MM.1S (cell line): ENCODE results near the gene RASGRF2.
"Not testable (repeated sequence)": the region's sequence is repeated elsewhere in the genome, so short reads cannot be mapped to it uniquely, and the experiment has no call there.

ENCODE experiments used
- DNase-seq: peaks from one replicate; pipeline ENCODE4 v3.0.0-alpha.2; 2015
- H2AFZ ChIP-seq: fragments of 300-600 bp; sonication (generic); 2 replicates; pipeline ENCODE4 v1.6.0; 2016; ENCODE audit warnings: antibody characterized with exemption, low read length
- H3F3A ChIP-seq: fragments of 300-600 bp; sonication (generic); 2 replicates; pipeline ENCODE4 v1.6.1; 2016; ENCODE audit warnings: mild to moderate bottlenecking, antibody characterized with exemption, low read length, moderate library complexity, mixed read lengths; ENCODE audit not compliant: insufficient read depth
- H3K27ac ChIP-seq: fragments of 300-600 bp; sonication (generic); 2 replicates; pipeline ENCODE4 v1.5.1; 2016; ENCODE audit warnings: mild to moderate bottlenecking, low read length
- H3K27me3 ChIP-seq: fragments of 300-600 bp; sonication (generic); replicated peaks from 2 replicates; pipeline ENCODE4 v1.6.0; 2016; ENCODE audit warnings: low read length; ENCODE audit not compliant: insufficient read depth
- H3K36me3 ChIP-seq: fragments of 300-600 bp; sonication (generic); replicated peaks from 2 replicates; pipeline ENCODE4 v1.6.1; 2016; ENCODE audit warnings: mild to moderate bottlenecking, low read length, mixed read lengths; ENCODE audit not compliant: insufficient read depth
- H3K4me1 ChIP-seq: fragments of 300-600 bp; sonication (generic); 2 replicates; pipeline ENCODE4 v1.6.1; 2016; ENCODE audit warnings: low read length, mixed read lengths
- H3K4me2 ChIP-seq: fragments of 300-600 bp; sonication (generic); 2 replicates; pipeline ENCODE4 v1.6.0; 2016; ENCODE audit warnings: low read depth, low read length
- H3K4me3 ChIP-seq: fragments of 300-600 bp; sonication (generic); 2 replicates; pipeline ENCODE4 v1.5.1; 2016; ENCODE audit warnings: low read length, mixed read lengths
- H3K79me2 ChIP-seq: fragments of 300-600 bp; sonication (generic); 2 replicates; pipeline ENCODE4 v1.6.1; 2016; ENCODE audit warnings: mixed run types, low read length, mixed read lengths
- H3K9ac ChIP-seq: fragments of 300-600 bp; sonication (generic); 2 replicates; pipeline ENCODE4 v1.6.1; 2016; ENCODE audit warnings: low read length, mixed read lengths
- H3K9me2 ChIP-seq: fragments of 300-600 bp; sonication (generic); replicated peaks from 2 replicates; pipeline ENCODE4 v1.6.1; 2016; ENCODE audit warnings: mild to moderate bottlenecking, low read length, mixed read lengths; ENCODE audit not compliant: insufficient read depth
- H3K9me3 ChIP-seq: fragments of 300-600 bp; sonication (generic); replicated peaks from 2 replicates; pipeline ENCODE4 v1.6.1; 2016; ENCODE audit warnings: mild to moderate bottlenecking, low read length, mixed read lengths; ENCODE audit not compliant: insufficient read depth
- H4K20me1 ChIP-seq: fragments of 300-600 bp; sonication (generic); 2 replicates; pipeline ENCODE4 v1.6.1; 2016; ENCODE audit warnings: mild to moderate bottlenecking, low read length, moderate library complexity, mixed read lengths; ENCODE audit not compliant: insufficient read depth
- CTCF ChIP-seq: fragments of 300-600 bp; sonication (generic); IDR thresholded peaks from 2 replicates; pipeline ENCODE4 v1.5.1; 2016; ENCODE audit warnings: antibody characterized with exemption, low read length, mixed read lengths
- EZH2 ChIP-seq: fragments of 300-600 bp; sonication (generic); optimal IDR thresholded peaks from 2 replicates; pipeline ENCODE3; 2017; ENCODE audit warnings: low read depth, mild to moderate bottlenecking, antibody characterized with exemption, low read length, mixed read lengths
- EZH2phosphoT487 ChIP-seq: fragments of 300-600 bp; sonication (generic); IDR thresholded peaks from 2 replicates; pipeline ENCODE4 v1.6.1; 2018; ENCODE audit warnings: antibody characterized with exemption, low read length

RASGRF2 gene

DNA sequence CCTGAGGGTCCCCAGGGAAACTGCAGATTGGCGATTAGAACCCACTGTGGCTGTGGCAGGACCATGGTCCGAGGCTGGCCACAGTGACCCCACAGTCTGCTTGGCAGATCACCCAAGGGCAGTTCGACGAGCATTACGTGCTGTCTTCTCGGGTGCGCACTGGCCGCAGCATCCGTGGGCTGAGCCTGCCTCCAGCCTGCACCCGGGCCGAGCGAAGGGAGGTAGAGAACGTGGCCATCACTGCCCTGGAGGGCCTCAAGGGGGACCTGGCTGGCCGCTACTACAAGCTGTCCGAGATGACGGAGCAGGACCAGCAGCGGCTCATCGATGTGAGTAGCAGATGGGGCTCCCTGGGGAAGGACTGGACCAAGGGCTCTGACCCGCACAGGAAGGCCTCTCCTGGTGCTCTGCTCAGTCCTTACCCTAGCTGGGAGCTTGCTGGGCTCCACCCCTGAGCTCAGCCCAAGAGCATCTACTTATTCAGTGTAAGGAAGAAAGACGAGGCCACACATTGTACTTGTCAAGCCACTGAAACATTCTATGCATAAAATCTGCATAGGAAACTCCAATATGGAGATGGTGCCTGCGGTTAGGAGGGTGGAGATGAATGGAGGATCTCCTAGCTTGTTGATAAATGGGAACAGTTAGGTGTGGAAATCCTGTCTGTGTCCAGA is 294.9 kb downstream of the RASGRF2 start:
- H3K9me2 ChIP-seq: no peaks in the 10 kb centered on the region
- no peak overlapping the region for H3K4me3 ChIP-seq
- no peaks in the 10 kb centered on the region for H3K4me1 ChIP-seq
- H2AFZ ChIP-seq: no peak overlapping the region
- H3K36me3 ChIP-seq: no peaks in the 10 kb centered on the region
- no peaks in the 10 kb centered on the region for H4K20me1 ChIP-seq
- H3F3A ChIP-seq: no peaks in the 10 kb centered on the region
- no peaks in the 10 kb centered on the region for H3K9me3 ChIP-seq
- H3K27ac ChIP-seq: no peak overlapping the region
- no peak for TF ChIP-seq EZH2phosphoT487
- TF ChIP-seq EZH2: no peak
- TF ChIP-seq CTCF: no peak
- H3K27me3 ChIP-seq: no peaks in the 10 kb centered on the region
- H3K79me2 ChIP-seq: no peaks in the 10 kb centered on the region
- H3K9ac ChIP-seq: no peak overlapping the region
- H3K4me2 ChIP-seq: no peak overlapping the region
- no peak for DNase-seq

DNA sequence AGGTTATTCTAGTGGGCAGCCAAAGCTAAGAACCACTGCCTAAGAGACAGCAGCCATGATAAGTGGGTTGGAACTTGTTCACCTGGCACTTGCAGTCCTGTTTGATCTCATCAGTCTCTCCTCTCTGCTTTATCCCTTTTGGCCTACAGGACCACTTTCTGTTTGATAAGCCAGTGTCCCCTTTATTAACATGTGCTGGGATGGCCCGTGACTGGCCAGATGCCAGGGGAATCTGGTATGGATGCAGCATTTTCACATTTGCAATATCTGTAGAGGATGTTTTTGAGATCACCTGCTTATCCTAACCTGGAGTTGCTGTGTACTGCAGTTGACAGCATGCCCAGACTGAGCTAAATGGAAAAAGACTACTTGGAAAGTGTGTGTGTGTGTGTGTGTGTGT is 296.6 kb downstream of the RASGRF2 start:
- no peak overlapping the region for H3K4me2 ChIP-seq
- H3K9me3 ChIP-seq: no peaks in the 10 kb centered on the region
- H3K27me3 ChIP-seq: no peaks in the 10 kb centered on the region
- no peak overlapping the region for H2AFZ ChIP-seq
- no peaks in the 10 kb centered on the region for H3K79me2 ChIP-seq
- H3K4me1 ChIP-seq: no peaks in the 10 kb centered on the region
- no peaks in the 10 kb centered on the region for H4K20me1 ChIP-seq
- H3K27ac ChIP-seq: no peak overlapping the region
- H3K4me3 ChIP-seq: no peak overlapping the region
- H3F3A ChIP-seq: no peaks in the 10 kb centered on the region
- no peaks in the 10 kb centered on the region for H3K36me3 ChIP-seq
- no peak for DNase-seq
- no peak overlapping the region for H3K9ac ChIP-seq
- no peaks in the 10 kb centered on the region for H3K9me2 ChIP-seq
- TF ChIP-seq CTCF (no peak), EZH2phosphoT487 (no peak)

DNA sequence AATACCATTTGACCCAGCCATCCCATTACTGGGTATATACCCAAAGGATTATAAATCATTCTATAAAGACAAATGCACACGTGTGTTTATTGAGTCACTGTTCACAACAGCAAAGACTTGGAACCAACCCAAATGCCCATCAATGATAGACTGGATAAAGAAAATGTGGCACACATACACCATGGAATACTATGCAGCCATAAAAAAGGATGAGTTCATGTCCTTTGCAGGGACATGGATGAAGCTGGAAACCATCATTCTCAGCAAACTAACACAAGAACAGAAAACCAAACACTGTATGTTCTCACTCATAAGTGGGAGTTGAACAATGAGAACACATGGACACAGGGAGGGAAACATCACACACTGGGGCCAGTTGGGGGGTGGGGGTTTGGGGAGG is 302.6 kb downstream of the RASGRF2 start:
- not testable (repeated sequence) for H3K27ac ChIP-seq, H3K36me3 ChIP-seq, H3K9ac ChIP-seq, H4K20me1 ChIP-seq, H3K4me2 ChIP-seq, H3K9me2 ChIP-seq, H3K4me3 ChIP-seq, H2AFZ ChIP-seq, H3K4me1 ChIP-seq, H3K79me2 ChIP-seq, H3F3A ChIP-seq, DNase-seq, H3K9me3 ChIP-seq, H3K27me3 ChIP-seq

DNA sequence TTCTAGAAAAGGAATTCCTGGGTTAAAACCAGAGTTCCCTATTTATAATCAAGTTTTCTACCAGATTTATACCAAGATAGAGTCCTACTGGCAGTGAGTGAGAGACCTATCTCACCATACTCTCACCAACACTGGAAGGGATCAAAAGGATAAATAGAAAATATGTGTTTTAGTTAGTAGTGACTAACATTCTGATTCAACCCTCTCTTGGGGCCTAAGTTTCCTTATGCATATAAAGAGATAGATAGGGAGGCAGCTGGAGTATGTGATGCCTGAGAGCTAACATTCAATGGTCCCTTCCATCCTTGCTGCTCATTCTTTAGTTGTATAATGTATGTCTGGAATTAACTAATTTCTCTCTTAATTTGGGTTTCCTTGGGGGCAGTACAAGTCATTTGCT is 304.9 kb downstream of the RASGRF2 start:
- Histone ChIP-seq H2AFZ (no peak overlapping the region), H3K4me3 (no peak overlapping the region), H3K27ac (no peak overlapping the region), H3K9ac (no peak overlapping the region), H3K4me1 (no peaks in the 10 kb centered on the region), H3K9me2 (no peaks in the 10 kb centered on the region), H3K79me2 (no peaks in the 10 kb centered on the region), H3F3A (no peaks in the 10 kb centered on the region), H4K20me1 (no peaks in the 10 kb centered on the region), H3K9me3 (no peaks in the 10 kb centered on the region), H3K27me3 (no peaks in the 10 kb centered on the region), H3K4me2 (no peak overlapping the region), H3K36me3 (no peaks in the 10 kb centered on the region)
- TF ChIP-seq CTCF: no peak
- TF ChIP-seq EZH2: no peak
- no peak for TF ChIP-seq EZH2phosphoT487
- no peak for DNase-seq
